ENCODE data around the gene C3orf20.
"Not testable (repeated sequence)": the region's sequence is repeated elsewhere in the genome, so short reads cannot be mapped to it uniquely, and the experiment has no call there.

Gene C3orf20

DNA sequence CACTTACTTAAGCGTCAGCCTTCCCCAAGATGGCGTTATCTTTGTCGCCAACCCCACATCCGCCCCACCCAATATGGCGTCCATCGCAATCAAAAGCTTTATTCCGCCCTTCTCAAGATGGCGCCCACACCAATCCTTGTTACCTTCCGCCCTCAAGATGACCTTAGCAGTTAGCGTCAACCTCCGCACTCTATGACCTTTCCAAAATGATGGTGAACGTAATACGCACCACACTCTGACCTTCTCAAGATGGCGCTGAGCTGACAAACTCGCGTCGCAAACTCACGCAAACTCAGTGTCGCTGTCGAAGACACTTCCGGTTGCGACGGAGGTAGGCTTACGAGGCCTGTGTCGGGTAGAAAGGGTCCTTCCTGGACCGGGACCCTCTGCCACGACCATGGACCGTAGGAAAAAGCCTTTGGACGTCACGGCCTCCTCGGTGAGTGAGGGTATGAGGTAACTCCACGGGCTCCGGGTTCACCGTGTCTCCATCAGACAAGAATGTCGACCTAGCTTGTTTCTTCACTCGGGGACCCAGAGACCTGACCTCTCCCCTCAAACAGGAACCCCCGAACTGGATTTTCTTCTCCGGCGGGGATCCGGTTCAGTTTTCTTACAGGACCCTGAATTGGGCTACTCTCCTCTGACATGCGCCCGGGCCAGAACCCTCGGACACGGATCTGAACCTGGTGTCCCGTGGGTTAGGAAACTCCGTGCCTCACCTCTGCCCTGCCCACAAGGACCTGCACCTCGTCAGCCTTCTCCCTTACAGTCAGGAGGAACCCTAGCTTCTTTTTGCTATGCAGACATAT, 23.3 kb upstream of the C3orf20 start, which contains the start of gene CCDC174:
Gene CCDC174, plus strand, starts transcription at position 323 of the 812 bp plus-strand sequence. Its CDS starts 75 bp downstream, at position 398.
- peak; percentile 97 for DNase-seq

DNA sequence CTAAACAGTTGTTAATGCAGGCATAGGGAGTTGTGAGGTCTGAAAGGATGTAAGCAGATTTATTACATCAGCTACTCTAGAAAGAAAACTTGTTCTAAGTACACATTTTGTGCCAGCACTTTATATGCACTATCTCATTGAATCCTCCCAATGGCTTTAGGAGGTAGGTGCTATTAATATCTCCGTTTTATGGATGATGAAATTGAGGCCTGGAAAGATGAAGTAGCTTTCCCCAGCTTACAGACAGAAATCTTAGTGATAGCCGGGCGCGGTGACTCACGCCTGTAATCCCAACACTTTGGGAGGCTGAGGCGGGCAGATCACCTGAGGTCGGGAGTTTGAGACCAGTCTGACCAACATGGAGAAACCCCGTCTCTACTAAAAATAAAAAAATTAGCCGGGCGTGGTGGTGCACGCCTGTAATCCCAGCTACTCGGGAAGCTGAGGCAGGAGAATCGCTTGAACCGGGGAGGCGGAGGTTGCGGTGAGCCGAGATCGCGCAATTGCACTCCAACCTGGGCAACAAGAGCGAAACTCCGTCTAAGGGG, 22.5 kb upstream of the C3orf20 start:
- DNase-seq: not testable (repeated sequence)

- DNase-seq: no peak
Observed at GRCh38 chr3:14657579-14657978, 17.4 kb upstream of the C3orf20 start.

DNA sequence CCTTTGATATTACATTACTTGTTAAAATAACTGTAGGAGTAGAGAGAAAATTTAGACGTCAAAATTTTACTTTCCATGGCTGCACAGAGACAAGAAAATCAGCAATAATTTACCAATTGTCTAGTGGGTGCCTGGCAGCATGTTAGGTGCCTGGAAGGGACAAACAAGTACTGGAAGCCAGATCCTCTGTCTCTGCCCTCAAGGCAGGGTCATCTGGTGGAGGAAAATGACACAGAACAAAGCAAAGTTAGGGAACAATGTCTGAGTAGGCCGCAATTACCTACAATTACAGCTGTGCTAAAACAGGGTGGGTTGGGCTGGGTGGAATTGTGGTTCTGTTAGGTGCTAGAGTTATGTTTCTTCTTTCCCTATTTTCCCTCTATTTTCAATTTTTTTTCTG, 16.0 kb upstream of the C3orf20 start:
- DNase-seq: no peak

DNA sequence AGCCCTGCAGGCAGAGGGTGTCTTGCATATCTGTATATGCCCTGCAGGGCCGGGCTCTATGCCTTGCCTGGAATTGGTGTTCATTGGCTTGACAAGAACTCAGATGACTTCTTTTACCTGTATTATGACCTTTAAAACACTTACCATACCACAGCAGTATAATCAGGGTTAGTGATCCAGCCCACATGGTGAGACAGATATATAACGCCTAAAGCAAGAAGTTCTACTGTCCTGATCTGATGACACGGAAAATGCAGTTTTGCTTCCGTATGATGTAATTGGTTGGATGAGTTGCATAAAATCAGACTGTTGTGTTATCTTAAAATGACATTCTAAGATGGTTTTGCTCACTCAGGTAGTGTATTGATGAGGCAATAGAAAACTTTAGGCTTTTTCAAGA, 14.0 kb upstream of the C3orf20 start:
- DNase-seq: no peak

- peak; percentile 34 for DNase-seq
Observed at GRCh38 chr3:14663396-14664135, 11.4 kb upstream of the C3orf20 start.

DNA sequence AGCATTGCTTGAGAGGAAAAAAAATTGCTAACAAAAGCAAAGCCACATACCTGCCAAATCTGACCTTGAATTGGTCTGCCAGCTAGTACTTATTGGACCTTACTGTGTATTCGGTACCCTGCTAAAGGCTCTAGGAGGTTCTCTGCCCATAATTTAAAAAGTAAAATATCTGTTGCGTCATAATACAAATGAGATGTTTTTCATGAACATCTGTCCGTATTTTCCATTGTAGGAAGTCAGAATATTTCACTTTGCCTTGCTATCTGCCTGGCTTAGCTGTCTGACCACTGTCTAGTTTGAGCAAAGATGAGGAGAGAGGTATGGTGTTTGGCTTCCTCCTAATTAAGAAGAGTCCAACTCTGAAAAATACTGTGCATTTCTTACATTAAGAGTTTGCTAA, 10.8 kb upstream of the C3orf20 start:
- no peak for DNase-seq

- DNase-seq: no peak
Observed at GRCh38 chr3:14672588-14672987, 2.4 kb upstream of the C3orf20 start.

GRCh38 chr3:14676881-14677280, 1.9 kb downstream of the C3orf20 start:
- no peak for DNase-seq

DNA sequence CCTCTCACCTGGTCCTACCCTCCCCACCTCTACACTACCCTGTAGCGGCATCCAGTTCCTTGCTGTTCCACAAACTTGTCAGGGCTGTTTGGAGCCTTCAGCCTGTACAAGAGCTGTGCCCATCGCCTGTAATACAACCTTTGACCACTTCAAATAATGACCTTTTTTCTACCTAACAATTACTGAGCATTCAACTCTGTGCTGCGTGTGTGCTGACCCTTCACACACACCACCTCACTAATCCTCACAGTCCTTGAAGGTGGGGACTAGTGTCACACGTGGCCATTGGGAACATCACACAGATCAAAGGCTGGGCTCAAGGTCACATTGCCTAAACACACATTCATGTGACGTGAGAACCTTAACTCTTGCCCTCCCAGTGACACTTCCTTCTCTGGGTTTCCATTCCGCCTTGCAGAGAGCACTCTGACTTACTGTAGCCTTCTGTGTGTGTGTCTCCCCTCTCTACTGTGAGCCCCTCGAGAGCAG, 3.1 kb downstream of the C3orf20 start:
- no peak for DNase-seq

GRCh38 chr3:14680115-14680514, 5.2 kb downstream of the C3orf20 start:
- no peak for DNase-seq

DNA sequence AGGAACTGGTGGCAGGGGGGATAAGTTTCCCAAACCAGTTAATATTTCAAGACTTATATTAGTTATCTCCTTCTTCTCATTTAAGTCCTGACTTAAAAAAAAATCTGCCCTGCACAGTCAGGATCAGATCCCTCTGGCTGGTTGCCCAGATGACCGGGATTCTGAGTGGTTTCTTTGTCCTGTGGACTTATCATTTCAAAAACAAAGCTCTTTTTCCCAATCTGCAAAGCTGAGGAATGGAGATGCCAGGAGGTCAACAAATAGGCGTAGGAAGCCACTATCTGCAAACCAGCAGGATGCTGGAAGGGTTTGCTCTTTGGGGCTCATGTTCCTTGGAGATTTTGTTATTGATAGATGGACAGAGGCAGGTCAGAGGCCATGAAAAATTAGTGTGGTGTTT, 5.8 kb downstream of the C3orf20 start:
- no peak for DNase-seq

DNA sequence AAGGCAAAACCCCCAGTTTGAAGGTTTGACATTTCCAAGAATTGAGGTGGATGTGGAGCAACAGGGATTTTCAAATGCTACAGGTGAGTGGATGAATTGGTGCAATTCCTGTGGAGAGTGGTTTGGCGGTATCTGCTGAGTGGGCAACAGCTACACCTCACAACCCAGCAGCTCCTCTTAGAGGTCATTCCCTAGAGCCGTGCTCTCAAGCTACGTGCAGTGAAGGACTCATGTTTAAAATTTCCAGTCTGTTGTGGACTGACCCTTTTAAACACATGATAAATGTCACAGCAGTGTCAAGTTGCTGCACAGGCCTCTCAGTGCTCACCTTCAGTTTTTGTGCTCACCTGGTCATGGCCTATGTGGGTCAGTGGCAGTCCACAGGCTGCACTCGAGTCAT, 9.5 kb downstream of the C3orf20 start:
- DNase-seq: no peak

DNA sequence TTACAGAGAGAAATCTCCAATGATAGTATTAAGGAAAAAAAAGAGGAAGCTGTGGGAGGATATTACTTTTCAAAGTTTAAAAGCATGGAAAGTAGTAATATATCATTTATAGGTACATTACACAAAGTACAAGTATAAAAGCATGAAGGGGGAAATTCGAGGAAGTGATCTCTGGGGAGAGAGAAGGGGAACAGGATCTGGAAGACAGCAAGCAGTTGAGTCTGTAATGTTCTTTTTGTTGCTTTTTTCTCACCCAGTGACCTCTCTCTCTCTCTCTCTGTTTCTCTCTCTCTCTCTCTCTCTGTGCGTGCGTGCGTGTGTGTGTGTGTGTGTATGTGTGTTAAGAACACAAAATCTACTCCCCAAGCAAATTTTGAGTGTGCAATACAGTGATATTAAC, 10.2 kb downstream of the C3orf20 start:
- no peak for DNase-seq

DNA sequence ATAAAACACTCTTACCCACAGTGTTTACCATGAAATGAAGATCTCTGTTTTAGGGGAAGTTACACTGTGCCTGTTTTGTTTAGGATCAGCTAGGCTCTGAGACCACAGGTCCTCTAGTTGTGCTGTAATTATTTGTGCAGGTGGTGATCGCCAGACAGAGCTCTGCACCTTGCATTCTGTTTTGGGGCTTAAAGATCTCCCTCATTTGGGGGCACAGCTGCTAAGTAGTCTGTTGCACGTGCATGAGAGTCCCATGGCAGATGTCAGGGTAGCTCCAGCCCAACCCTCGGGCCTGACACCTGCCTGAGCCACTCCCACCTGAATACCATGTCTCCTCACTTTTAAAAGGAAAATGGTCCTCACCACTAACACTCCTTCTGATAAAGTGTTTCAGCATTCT, 12.4 kb downstream of the C3orf20 start:
- no peak for DNase-seq

DNA sequence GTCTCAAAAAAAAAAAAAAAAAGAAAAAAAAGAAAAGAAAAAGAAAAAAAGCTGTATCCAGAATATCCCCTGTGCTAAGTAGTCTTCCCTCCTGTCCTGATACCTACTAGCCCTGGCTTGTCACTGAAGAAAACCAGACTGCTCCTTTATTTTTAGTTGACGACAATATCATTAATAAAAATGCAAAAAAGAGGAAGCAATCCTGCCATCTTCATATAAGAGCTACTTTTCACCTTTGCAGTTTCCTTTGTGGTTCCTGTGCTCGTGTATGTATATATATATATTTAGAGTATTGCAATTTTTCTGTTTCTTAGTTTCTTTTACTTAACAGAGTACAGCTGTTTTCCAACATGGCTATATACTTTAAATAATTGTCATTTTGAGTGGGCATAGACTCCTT, 13.6 kb downstream of the C3orf20 start:
- DNase-seq: no peak

DNA sequence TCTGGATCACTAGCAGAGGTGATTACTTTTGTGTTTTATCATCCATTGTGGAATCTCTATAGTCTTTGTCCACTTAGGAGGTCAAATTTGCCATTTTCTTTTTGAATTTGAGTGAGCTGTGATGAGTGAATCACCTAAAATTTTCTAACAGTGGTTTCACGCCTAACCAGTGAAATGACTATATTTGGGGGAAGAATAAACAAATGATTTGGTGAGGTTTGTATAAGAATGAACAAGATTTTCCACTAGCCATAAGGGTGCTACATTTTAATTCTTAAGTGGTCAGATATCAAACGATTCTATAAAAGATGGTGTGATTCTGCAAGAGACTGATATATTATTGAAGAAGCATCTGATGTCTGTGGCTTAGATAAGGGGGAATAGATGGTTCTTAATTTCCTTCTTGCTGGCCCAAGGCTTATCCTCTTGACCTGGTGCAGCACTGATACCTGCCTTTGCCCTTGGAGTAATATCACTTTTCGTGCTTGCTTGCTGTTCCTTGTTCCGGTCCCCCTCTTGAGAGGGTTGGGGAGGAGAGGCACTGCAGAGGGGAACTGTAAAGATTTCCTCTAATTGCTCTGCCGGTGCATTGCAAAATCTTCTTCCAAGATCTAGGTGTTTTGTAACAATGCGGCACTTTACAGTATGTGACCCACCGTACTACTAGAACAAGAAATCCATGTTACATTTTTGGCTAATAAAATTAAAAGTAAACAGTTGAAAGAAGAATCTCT, 14.5 kb downstream of the C3orf20 start:
- DNase-seq: no peak

GRCh38 chr3:14691239-14691638, 16.3 kb downstream of the C3orf20 start:
- DNase-seq: no peak

DNA sequence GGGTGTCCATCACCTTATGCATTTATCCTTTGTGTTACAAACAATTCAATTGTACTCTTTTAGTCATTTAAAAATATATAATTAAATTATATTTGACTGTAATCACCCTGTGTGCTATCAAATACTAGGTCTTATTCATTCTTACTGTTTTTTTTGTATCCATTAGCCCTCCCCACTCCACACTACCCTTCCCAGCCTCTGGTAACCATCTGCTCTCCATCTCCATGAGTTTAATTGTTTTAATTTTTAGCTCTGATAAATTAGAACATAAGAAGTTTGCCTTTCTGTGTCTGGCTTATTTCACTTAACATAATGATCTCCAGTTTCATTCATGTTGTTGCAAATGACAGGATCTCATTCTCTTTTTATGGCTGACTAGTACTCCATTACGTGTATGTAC, 16.8 kb downstream of the C3orf20 start:
- no peak for DNase-seq

DNA sequence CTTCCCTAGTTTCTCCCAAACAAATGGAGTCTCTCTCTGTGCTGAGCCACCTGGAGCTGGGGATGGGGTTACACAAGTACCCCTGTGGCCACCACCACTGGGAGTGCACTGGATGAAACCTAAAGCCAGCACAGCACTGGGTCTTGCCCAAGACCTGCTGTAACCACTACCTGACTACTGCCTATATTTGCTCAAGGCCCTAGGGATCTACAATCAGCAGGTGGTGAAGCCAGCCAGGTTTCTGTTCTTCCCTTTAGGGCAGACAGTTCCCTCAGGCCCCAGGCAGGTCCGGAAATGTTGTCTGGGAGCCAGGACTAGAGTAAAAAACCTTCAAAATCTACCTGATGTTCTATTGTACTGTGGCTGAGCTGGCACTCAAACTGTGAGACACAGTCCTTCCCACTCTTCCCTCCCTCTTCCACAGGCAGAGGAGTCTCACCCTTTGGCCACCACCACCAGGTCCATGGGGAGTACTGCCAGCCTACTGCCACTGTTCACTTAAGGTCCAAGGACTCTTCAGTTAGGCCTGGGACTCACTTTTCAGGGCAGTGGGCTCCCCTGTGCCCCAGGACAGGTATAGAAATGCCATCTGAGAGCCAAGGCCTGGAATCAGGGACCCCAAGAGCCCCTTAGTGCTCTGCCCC, 23.8 kb downstream of the C3orf20 start:
- DNase-seq: no peak

- DNase-seq: no peak
Observed at GRCh38 chr3:14699643-14700042, 24.7 kb downstream of the C3orf20 start.

- DNase-seq: no peak
Observed at GRCh38 chr3:14700891-14701290, 25.9 kb downstream of the C3orf20 start.

- DNase-seq: no peak
Observed at GRCh38 chr3:14701676-14702075, 26.7 kb downstream of the C3orf20 start.
